Pancreas (tissue), 10 donors: ENCODE data around the gene FKBP4. TPM values are rescaled to one million over a fixed set of nuclear protein-coding genes. Genes with fewer than 3 reads are reported as not detected.

Experiments
- ATAC-seq, 4 donors: fragments of 200-7000 bp; cut with Tn5 transposase; one replicate each; pipeline versions ENCODE4 v1.8.0 to v1.9.1; 2020; ENCODE audit warnings: mild to moderate bottlenecking in 4 of 4, moderate library complexity in 4 of 4
- DNase-seq, 6 donors: peaks; one replicate each; pipeline ENCODE4 v3.0.0-alpha.2; 2020
- FAIRE-seq: peaks from 2 replicates; lab custom pipeline; 2012; peaks lifted over from hg19 to GRCh38; lab: Jason Lieb, UNC
- H3K27ac ChIP-seq, 4 donors: fragments of 200-600 bp; sonication (generic); 1 replicate in 3 of 4; 2 replicates in 1 of 4; pipeline versions ENCODE4 v1.5.0 to v1.8.0; 2020
- H3K27me3 ChIP-seq, 4 donors: fragments of 200-600 bp; one replicate each; pipeline ENCODE4 v1.8.0; 2021
- H3K36me3 ChIP-seq, 3 donors: fragments of 200-600 bp; sonication (generic) in 1 of 3; one replicate each; pipeline versions ENCODE4 v1.5.0 to v1.8.0; 2020 to 2021
- H3K4me1 ChIP-seq, 3 donors: fragments of 200-600 bp; one replicate each; pipeline ENCODE4 v1.8.0; 2021
- H3K4me3 ChIP-seq, 4 donors: fragments of 200-600 bp; sonication (generic) in 2 of 4; one replicate each; pipeline versions ENCODE4 v1.5.0 to v1.8.0; 2020 to 2021
- H3K9me3 ChIP-seq, 4 donors: fragments of 200-600 bp; one replicate each; pipeline ENCODE4 v1.8.0; 2021
- WGBS, 2 donors: extraction: QIAGEN DNeasy Blood & Tissue Kit; methylation state at CpG; one replicate each; pipeline ENCODE4 v1.1.7; 2013; 5-methylcytosine and 5-hydroxymethylcytosine counted together
- intact Hi-C, 3 donors: fragments of 100-400 bp; cut with DNase I; formaldehyde crosslinking; loops; one replicate each; pipeline versions ENCODE4 v1.11.1 to v1.14.2; 2022
- polyA plus RNA-seq, 2 donors: library from polyadenylated mRNA; stranded (reverse); fragments of 200-250 nt; gene quantifications; one replicate each; pipeline ENCODE4 v1.2.3, GENCODE V29; 2013
- total RNA-seq, 6 donors: library from RNA; stranded (reverse); fragmentation: NEBNext Ultra II Directional in 4 of 6; extraction: Animal tissue kit (Norgen Biotek cat#: 25700) in 4 of 6; gene quantifications; one replicate each; pipeline versions ENCODE4 v1.2.1 to v1.2.4, GENCODE V29; 2021 to 2023
- TF ChIP-seq, protein P1 (sequence below), 4 donors: fragments of 200-600 bp; sonication (generic) in 3 of 4; IDR thresholded peaks; one replicate each; pipeline versions ENCODE4 v1.5.0 to v1.8.0; 2021; ENCODE audit warnings: antibody characterized with exemption in 4 of 4
- donor health status: healthy with polysubstance abuse.
- donor health status: DM: no; HTN: no; CAD: no; lungs with moderate emphysema.
- donor health status: DM: no; HTN: no; CAD: no.
- donor health status: control.
- donor health status: control.
- donor health status: Bipolar disorder and iron deficiency.
- donor health status: DM: yes; HTN: yes; CAD: no.
- donor health status: DM: no; HTN: no; CAD: no.
- donor health status: DM: no; HTN: no; CAD: no.
- donor health status: DM: yes; HTN: yes; CAD: no.

The FKBP4 gene
- total and polyA plus RNA-seq, 8 donors: 24.2 to 72.8 (median 47.8) TPM

GRCh38 chr12:2775431-2775830 is 19.3 kb upstream of the FKBP4 start:
- intact Hi-C loops: loop anchor here in 1 of 3 donors (5.0 kb wide), 1 partner anchor 38 kb away; no protein-coding TSS in a partner anchor
- Histone ChIP-seq H3K27ac (peak overlapping the region in 1 of 4 donors; percentile 28), H3K27me3 (no peaks in the 10 kb centered on the region), H3K4me3 (no peak overlapping the region), H3K4me1 (peaks cover 6 to 16% (median 11%) of the 10 kb centered on the region in 3 donors), H3K9me3 (no peaks in the 10 kb centered on the region), H3K36me3 (no peaks in the 10 kb centered on the region)
- FAIRE-seq (no peak), DNase-seq (peak; percentile 70 to 93 (median 81)), ATAC-seq (peak; percentile 89 to 99 (median 98))
- WGBS, 2 donors: 39 to 42% methylated on average over 8 of the region's 8 CpGs
- TF ChIP-seq, protein P1, sequence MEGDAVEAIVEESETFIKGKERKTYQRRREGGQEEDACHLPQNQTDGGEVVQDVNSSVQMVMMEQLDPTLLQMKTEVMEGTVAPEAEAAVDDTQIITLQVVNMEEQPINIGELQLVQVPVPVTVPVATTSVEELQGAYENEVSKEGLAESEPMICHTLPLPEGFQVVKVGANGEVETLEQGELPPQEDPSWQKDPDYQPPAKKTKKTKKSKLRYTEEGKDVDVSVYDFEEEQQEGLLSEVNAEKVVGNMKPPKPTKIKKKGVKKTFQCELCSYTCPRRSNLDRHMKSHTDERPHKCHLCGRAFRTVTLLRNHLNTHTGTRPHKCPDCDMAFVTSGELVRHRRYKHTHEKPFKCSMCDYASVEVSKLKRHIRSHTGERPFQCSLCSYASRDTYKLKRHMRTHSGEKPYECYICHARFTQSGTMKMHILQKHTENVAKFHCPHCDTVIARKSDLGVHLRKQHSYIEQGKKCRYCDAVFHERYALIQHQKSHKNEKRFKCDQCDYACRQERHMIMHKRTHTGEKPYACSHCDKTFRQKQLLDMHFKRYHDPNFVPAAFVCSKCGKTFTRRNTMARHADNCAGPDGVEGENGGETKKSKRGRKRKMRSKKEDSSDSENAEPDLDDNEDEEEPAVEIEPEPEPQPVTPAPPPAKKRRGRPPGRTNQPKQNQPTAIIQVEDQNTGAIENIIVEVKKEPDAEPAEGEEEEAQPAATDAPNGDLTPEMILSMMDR (IDR thresholded peaks at IDR 0.05): no peak

- WGBS, 2 donors: 88 to 90% methylated on average over 20 of the region's 20 CpGs
- Histone ChIP-seq H3K9me3 (no peaks in the 10 kb centered on the region), H3K36me3 (no peaks in the 10 kb centered on the region), H3K27ac (no peak overlapping the region), H3K27me3 (no peaks in the 10 kb centered on the region), H3K4me3 (no peak overlapping the region), H3K4me1 (peaks cover 6 to 16% (median 11%) of the 10 kb centered on the region in 3 donors)
- intact Hi-C loops: loop anchor here in 1 of 3 donors (5.0 kb wide), 1 partner anchor 39 kb away; no protein-coding TSS in a partner anchor
- TF ChIP-seq, protein P1 (IDR thresholded peaks at IDR 0.05): no peak
- FAIRE-seq (no peak), ATAC-seq (no peak), DNase-seq (no peak)
Observed at GRCh38 chr12:2776129-2776806, 18.5 kb upstream of the FKBP4 start.

DNA sequence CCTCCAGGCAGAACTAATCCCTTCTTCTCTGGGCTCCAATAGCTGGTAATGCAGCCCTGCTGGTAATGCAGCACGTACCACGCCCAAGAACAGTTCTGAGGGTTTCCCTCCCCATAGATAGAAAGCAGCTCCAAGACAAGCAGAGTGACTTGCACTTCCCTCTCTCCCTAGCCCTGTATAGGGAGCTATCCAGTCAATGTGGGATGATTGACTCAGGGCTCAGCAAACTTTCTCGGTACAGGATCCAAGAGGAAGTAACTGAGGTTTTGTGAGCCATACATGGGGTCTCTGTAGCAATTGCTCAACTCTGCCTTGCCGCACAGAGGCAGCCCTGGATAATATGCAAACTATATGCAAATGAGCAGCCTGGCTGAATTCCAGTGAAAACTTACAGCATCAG is 15.5 kb upstream of the FKBP4 start:
- WGBS, 2 donors: 84 to 86% methylated on average over 4 of the region's 4 CpGs

GRCh38 chr12:2783936-2784600 is 10.7 kb upstream of the FKBP4 start:
- FAIRE-seq: no peak
- TF ChIP-seq, protein P1 (IDR thresholded peaks at IDR 0.05): peak; percentile 79 to 90 (median 86)
- Histone ChIP-seq H3K4me1 (peaks cover 0 to 3% (median 0%) of the 10 kb centered on the region in 3 donors), H3K27me3 (no peaks in the 10 kb centered on the region), H3K9me3 (no peaks in the 10 kb centered on the region), H3K36me3 (no peaks in the 10 kb centered on the region), H3K4me3 (peak overlapping the region in 2 of 4 donors; percentile 14 to 31), H3K27ac (no peak overlapping the region)
- peak; percentile 93 to 99 (median 98) for ATAC-seq
- peak; percentile 48 to 83 (median 70) for DNase-seq
- intact Hi-C loops: loop anchor here in 1 of 3 donors (2.0 kb wide), 1 partner anchor 45 kb away; no protein-coding TSS in a partner anchor
- WGBS, 2 donors: 12 to 13% methylated on average over 25 of the region's 25 CpGs

More for the DNA sequence above, 15.5 kb upstream of the FKBP4 start:
- TF ChIP-seq, protein P1 (IDR thresholded peaks at IDR 0.05): no peak
- Histone ChIP-seq H3K9me3 (no peaks in the 10 kb centered on the region), H3K4me3 (no peak overlapping the region), H3K4me1 (peaks cover 6 to 16% (median 14%) of the 10 kb centered on the region in 3 donors), H3K36me3 (no peaks in the 10 kb centered on the region), H3K27me3 (no peaks in the 10 kb centered on the region), H3K27ac (no peak overlapping the region)
- intact Hi-C loops: loop anchor here in 1 of 3 donors (5.0 kb wide), 1 partner anchor 42 kb away; no protein-coding TSS in a partner anchor
- no peak for DNase-seq
- no peak for ATAC-seq
- FAIRE-seq: no peak
